ENCODE data around the gene FAM240B. TPM values are rescaled to one million over a fixed set of nuclear protein-coding genes. Genes with fewer than 3 reads are reported as not detected.

FAM240B gene
- total RNA-seq, 1 donor from 2014 or later: not detected

DNA sequence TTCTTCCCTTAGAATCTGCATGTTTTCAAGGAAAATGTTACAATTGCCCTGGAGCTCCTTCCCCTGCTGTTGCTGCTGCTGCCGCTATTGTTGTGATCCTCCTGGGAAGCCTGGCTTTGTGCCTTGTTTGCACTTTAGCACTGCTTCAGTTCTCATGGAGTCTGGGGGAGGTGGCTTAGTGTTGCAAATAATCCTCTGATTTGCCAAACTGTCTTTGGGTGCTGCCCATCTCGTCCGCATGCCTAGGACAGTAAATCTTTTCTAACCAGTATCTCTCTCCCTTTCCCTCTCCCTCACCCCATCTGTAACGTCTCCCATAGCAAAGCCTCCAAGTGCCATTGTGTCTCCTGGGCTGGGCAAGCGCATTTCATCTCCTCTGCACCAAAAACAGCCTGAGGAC is 30.3 kb downstream of the FAM240B start:
- no peaks in the 10 kb centered on the region for H3K36me3 ChIP-seq (ENCODE audit: control insufficient read depth in 3 of 3, insufficient read depth in 3 of 3, low read length in 3 of 3)
- no peak overlapping the region for H3K9ac ChIP-seq (ENCODE audit: low read depth in 1 of 3, low read length in 3 of 3)
- peaks cover 0 to 9% (median 7%) of the 10 kb centered on the region in 3 donors for H3K27me3 ChIP-seq (ENCODE audit: control insufficient read depth in 3 of 3, insufficient read depth in 3 of 3, low read length in 3 of 3)

DNA sequence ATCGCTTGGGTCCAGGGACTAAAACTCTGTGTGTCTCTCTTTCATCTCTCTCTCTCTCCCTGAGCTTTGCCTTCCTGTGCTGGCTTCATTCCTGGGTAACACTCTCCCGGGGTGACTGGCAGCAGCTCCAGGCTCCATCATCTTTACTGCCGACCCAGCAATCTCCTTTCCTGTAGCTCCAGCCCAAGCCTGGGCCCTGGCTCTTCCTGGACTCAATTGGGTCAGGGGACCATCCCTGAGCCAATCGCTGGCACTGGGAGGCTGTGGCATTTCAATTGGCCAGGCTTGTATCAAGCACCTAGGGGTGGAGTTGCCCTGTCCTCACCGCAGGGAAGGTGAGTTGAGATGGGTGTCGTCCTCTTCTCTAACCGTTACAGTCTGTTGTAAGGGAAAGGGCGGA is 31.9 kb downstream of the FAM240B start:
- Histone ChIP-seq H3K27ac (ENCODE audit: low read depth, low read length) (no peak overlapping the region), H3K4me3 (ENCODE audit: low read length in 3 of 3) (no peak overlapping the region), H3K36me3 (ENCODE audit: control insufficient read depth in 3 of 3, insufficient read depth in 3 of 3, low read length in 3 of 3) (no peaks in the 10 kb centered on the region), H3K4me1 (ENCODE audit: control insufficient read depth in 3 of 3, insufficient read depth in 3 of 3, low read length in 3 of 3) (peaks cover 0 to 3% (median 0%) of the 10 kb centered on the region in 3 donors), H3K9ac (ENCODE audit: low read depth in 1 of 3, low read length in 3 of 3) (no peak overlapping the region), H3K9me3 (ENCODE audit: control insufficient read depth in 3 of 3, low read length in 3 of 3) (no peaks in the 10 kb centered on the region), H3K27me3 (ENCODE audit: control insufficient read depth in 3 of 3, insufficient read depth in 3 of 3, low read length in 3 of 3) (peaks cover 0 to 4% (median 2%) of the 10 kb centered on the region in 3 donors)

More for the DNA sequence above, 30.3 kb downstream of the FAM240B start:
- H3K9me3 ChIP-seq (ENCODE audit: control insufficient read depth in 3 of 3, low read length in 3 of 3): no peaks in the 10 kb centered on the region
- H3K27ac ChIP-seq (ENCODE audit: low read depth, low read length): no peak overlapping the region
- H3K4me1 ChIP-seq (ENCODE audit: control insufficient read depth in 3 of 3, insufficient read depth in 3 of 3, low read length in 3 of 3): peaks cover 0 to 3% (median 0%) of the 10 kb centered on the region in 3 donors
- no peak overlapping the region for H3K4me3 ChIP-seq (ENCODE audit: low read length in 3 of 3)

GRCh38 chr9:38687389-38687842 is 32.5 kb downstream of the FAM240B start:
- H3K4me3 ChIP-seq (ENCODE audit: low read length in 3 of 3): peak overlapping the region in 1 of 3 donors; percentile 30
- no peak overlapping the region for H3K9ac ChIP-seq (ENCODE audit: low read depth in 1 of 3, low read length in 3 of 3)
- H3K27ac ChIP-seq (ENCODE audit: low read depth, low read length): no peak overlapping the region
- peaks cover 0 to 4% (median 2%) of the 10 kb centered on the region in 3 donors for H3K27me3 ChIP-seq (ENCODE audit: control insufficient read depth in 3 of 3, insufficient read depth in 3 of 3, low read length in 3 of 3)
- H3K9me3 ChIP-seq (ENCODE audit: control insufficient read depth in 3 of 3, low read length in 3 of 3): no peaks in the 10 kb centered on the region
- H3K4me1 ChIP-seq (ENCODE audit: control insufficient read depth in 3 of 3, insufficient read depth in 3 of 3, low read length in 3 of 3): peaks cover 0 to 3% (median 0%) of the 10 kb centered on the region in 3 donors
- no peaks in the 10 kb centered on the region for H3K36me3 ChIP-seq (ENCODE audit: control insufficient read depth in 3 of 3, insufficient read depth in 3 of 3, low read length in 3 of 3)

- Histone ChIP-seq H3K36me3 (ENCODE audit: control insufficient read depth in 3 of 3, insufficient read depth in 3 of 3, low read length in 3 of 3) (no peaks in the 10 kb centered on the region), H3K27me3 (ENCODE audit: control insufficient read depth in 3 of 3, insufficient read depth in 3 of 3, low read length in 3 of 3) (peaks cover 0 to 4% (median 2%) of the 10 kb centered on the region in 3 donors), H3K27ac (ENCODE audit: low read depth, low read length) (no peak overlapping the region), H3K9me3 (ENCODE audit: control insufficient read depth in 3 of 3, low read length in 3 of 3) (no peaks in the 10 kb centered on the region), H3K9ac (ENCODE audit: low read depth in 1 of 3, low read length in 3 of 3) (no peak overlapping the region), H3K4me1 (ENCODE audit: control insufficient read depth in 3 of 3, insufficient read depth in 3 of 3, low read length in 3 of 3) (peaks cover 0 to 3% (median 0%) of the 10 kb centered on the region in 3 donors), H3K4me3 (ENCODE audit: low read length in 3 of 3) (peak overlapping the region in 2 of 3 donors; percentile 30 to 35)
These were observed 33.0 kb downstream of the FAM240B start for GRCh38 chr9:38686933-38687332.

- H3K36me3 ChIP-seq (ENCODE audit: control insufficient read depth in 3 of 3, insufficient read depth in 3 of 3, low read length in 3 of 3): no peaks in the 10 kb centered on the region
- no peak overlapping the region for H3K27ac ChIP-seq (ENCODE audit: low read depth, low read length)
- H3K9ac ChIP-seq (ENCODE audit: low read depth in 1 of 3, low read length in 3 of 3): no peak overlapping the region
- peaks cover 0 to 4% (median 2%) of the 10 kb centered on the region in 3 donors for H3K27me3 ChIP-seq (ENCODE audit: control insufficient read depth in 3 of 3, insufficient read depth in 3 of 3, low read length in 3 of 3)
- no peak overlapping the region for H3K4me3 ChIP-seq (ENCODE audit: low read length in 3 of 3)
- H3K9me3 ChIP-seq (ENCODE audit: control insufficient read depth in 3 of 3, low read length in 3 of 3): no peaks in the 10 kb centered on the region
- H3K4me1 ChIP-seq (ENCODE audit: control insufficient read depth in 3 of 3, insufficient read depth in 3 of 3, low read length in 3 of 3): peaks cover 0 to 3% (median 0%) of the 10 kb centered on the region in 3 donors
These were observed 34.4 kb downstream of the FAM240B start for GRCh38 chr9:38685535-38685934.

DNA sequence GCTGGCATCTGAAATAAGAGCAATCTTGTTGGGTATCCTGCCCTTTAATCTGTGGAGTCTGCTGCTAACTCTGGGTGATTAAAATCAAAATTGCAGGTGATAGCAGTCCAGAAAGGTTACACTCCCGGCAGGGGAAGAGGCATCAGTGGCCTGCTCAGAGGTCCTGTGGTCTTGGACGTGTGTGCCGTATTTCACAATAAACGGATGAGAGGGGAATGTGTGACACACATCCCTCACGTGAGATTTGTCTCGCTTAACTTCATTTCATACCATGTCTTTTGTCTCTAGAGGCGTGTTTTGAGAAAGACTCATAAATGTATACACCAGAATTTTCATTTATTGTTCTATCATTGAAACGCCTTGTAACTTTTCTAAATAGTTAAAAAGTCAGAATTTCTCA is 36.6 kb downstream of the FAM240B start:
- no peak overlapping the region for H3K4me3 ChIP-seq (ENCODE audit: low read length in 3 of 3)
- no peaks in the 10 kb centered on the region for H3K9me3 ChIP-seq (ENCODE audit: control insufficient read depth in 3 of 3, low read length in 3 of 3)
- peaks cover 0 to 3% (median 2%) of the 10 kb centered on the region in 3 donors for H3K27me3 ChIP-seq (ENCODE audit: control insufficient read depth in 3 of 3, insufficient read depth in 3 of 3, low read length in 3 of 3)
- no peak overlapping the region for H3K9ac ChIP-seq (ENCODE audit: low read depth in 1 of 3, low read length in 3 of 3)
- no peak overlapping the region for H3K27ac ChIP-seq (ENCODE audit: low read depth, low read length)
- peaks cover 0 to 3% (median 0%) of the 10 kb centered on the region in 3 donors for H3K4me1 ChIP-seq (ENCODE audit: control insufficient read depth in 3 of 3, insufficient read depth in 3 of 3, low read length in 3 of 3)
- H3K36me3 ChIP-seq (ENCODE audit: control insufficient read depth in 3 of 3, insufficient read depth in 3 of 3, low read length in 3 of 3): no peaks in the 10 kb centered on the region

DNA sequence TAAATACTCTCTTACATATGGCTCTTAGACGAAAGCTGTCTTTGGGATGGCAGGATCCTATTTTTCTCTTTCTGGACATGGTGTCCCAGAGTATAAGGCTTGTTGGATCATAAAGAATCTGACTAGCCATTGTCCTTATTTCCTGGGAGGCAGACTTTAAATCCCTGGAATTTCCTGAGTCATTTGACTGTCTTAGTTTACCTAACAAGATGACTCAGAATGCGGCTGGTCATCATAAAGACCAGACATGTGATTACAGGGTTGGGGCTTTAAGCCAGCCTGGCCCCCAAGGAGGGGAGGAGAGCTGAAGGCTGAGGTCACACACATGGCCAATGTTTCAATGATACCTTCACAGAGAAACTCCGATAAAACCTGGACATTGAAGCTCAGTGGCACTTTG is 37.2 kb downstream of the FAM240B start:
- no peaks in the 10 kb centered on the region for H3K9me3 ChIP-seq (ENCODE audit: control insufficient read depth in 3 of 3, low read length in 3 of 3)
- H3K36me3 ChIP-seq (ENCODE audit: control insufficient read depth in 3 of 3, insufficient read depth in 3 of 3, low read length in 3 of 3): no peaks in the 10 kb centered on the region
- H3K4me1 ChIP-seq (ENCODE audit: control insufficient read depth in 3 of 3, insufficient read depth in 3 of 3, low read length in 3 of 3): peaks cover 0 to 3% (median 0%) of the 10 kb centered on the region in 3 donors
- H3K27me3 ChIP-seq (ENCODE audit: control insufficient read depth in 3 of 3, insufficient read depth in 3 of 3, low read length in 3 of 3): peaks cover 0 to 2% (median 0%) of the 10 kb centered on the region in 3 donors
- no peak overlapping the region for H3K9ac ChIP-seq (ENCODE audit: low read depth in 1 of 3, low read length in 3 of 3)
- no peak overlapping the region for H3K27ac ChIP-seq (ENCODE audit: low read depth, low read length)
- no peak overlapping the region for H3K4me3 ChIP-seq (ENCODE audit: low read length in 3 of 3)

GRCh38 chr9:38681747-38682227 is 38.1 kb downstream of the FAM240B start:
- Histone ChIP-seq H3K4me3 (ENCODE audit: low read length in 3 of 3) (no peak overlapping the region), H3K4me1 (ENCODE audit: control insufficient read depth in 3 of 3, insufficient read depth in 3 of 3, low read length in 3 of 3) (no peaks in the 10 kb centered on the region), H3K9ac (ENCODE audit: low read depth in 1 of 3, low read length in 3 of 3) (no peak overlapping the region), H3K9me3 (ENCODE audit: control insufficient read depth in 3 of 3, low read length in 3 of 3) (no peaks in the 10 kb centered on the region), H3K36me3 (ENCODE audit: control insufficient read depth in 3 of 3, insufficient read depth in 3 of 3, low read length in 3 of 3) (no peaks in the 10 kb centered on the region), H3K27ac (ENCODE audit: low read depth, low read length) (no peak overlapping the region), H3K27me3 (ENCODE audit: control insufficient read depth in 3 of 3, insufficient read depth in 3 of 3, low read length in 3 of 3) (no peaks in the 10 kb centered on the region)

GRCh38 chr9:38680837-38681445 is 39.0 kb downstream of the FAM240B start:
- Histone ChIP-seq H3K9me3 (ENCODE audit: control insufficient read depth in 3 of 3, low read length in 3 of 3) (no peaks in the 10 kb centered on the region), H3K36me3 (ENCODE audit: control insufficient read depth in 3 of 3, insufficient read depth in 3 of 3, low read length in 3 of 3) (no peaks in the 10 kb centered on the region), H3K9ac (ENCODE audit: low read depth in 1 of 3, low read length in 3 of 3) (no peak overlapping the region), H3K4me3 (ENCODE audit: low read length in 3 of 3) (no peak overlapping the region), H3K27me3 (ENCODE audit: control insufficient read depth in 3 of 3, insufficient read depth in 3 of 3, low read length in 3 of 3) (no peaks in the 10 kb centered on the region), H3K27ac (ENCODE audit: low read depth, low read length) (no peak overlapping the region), H3K4me1 (ENCODE audit: control insufficient read depth in 3 of 3, insufficient read depth in 3 of 3, low read length in 3 of 3) (no peaks in the 10 kb centered on the region)

- peaks cover 0 to 3% (median 0%) of the 10 kb centered on the region in 3 donors for H3K27me3 ChIP-seq (ENCODE audit: control insufficient read depth in 3 of 3, insufficient read depth in 3 of 3, low read length in 3 of 3)
- H3K4me3 ChIP-seq (ENCODE audit: low read length in 3 of 3): no peak overlapping the region
- H3K4me1 ChIP-seq (ENCODE audit: control insufficient read depth in 3 of 3, insufficient read depth in 3 of 3, low read length in 3 of 3): no peaks in the 10 kb centered on the region
- no peaks in the 10 kb centered on the region for H3K36me3 ChIP-seq (ENCODE audit: control insufficient read depth in 3 of 3, insufficient read depth in 3 of 3, low read length in 3 of 3)
- H3K9ac ChIP-seq (ENCODE audit: low read depth in 1 of 3, low read length in 3 of 3): no peak overlapping the region
- H3K9me3 ChIP-seq (ENCODE audit: control insufficient read depth in 3 of 3, low read length in 3 of 3): no peaks in the 10 kb centered on the region
- H3K27ac ChIP-seq (ENCODE audit: low read depth, low read length): no peak overlapping the region
These were observed 42.2 kb downstream of the FAM240B start for GRCh38 chr9:38677660-38678303.

Data from skeletal muscle tissue (tissue), 4 donors.